Rectal smooth muscle tissue (tissue), 1 donor: ENCODE measurements around the gene KRTAP10-3.
"Not testable (repeated sequence)": the region's sequence is repeated elsewhere in the genome, so short reads cannot be mapped to it uniquely, and the experiment has no call there.

Experiments used
- H3K27ac ChIP-seq: one replicate; pipeline ENCODE4 v1.7.0; 2013; ENCODE audit warnings: low read depth, low read length, inconsistent platforms
- H3K27me3 ChIP-seq: one replicate; pipeline ENCODE4 v1.7.0; 2013; ENCODE audit warnings: low read length; ENCODE audit not compliant: control insufficient read depth, insufficient read depth
- H3K36me3 ChIP-seq: one replicate; pipeline ENCODE4 v1.7.0; 2013; ENCODE audit warnings: low read length; ENCODE audit not compliant: control insufficient read depth, insufficient read depth
- H3K4me1 ChIP-seq: one replicate; pipeline ENCODE4 v1.7.0; 2013; ENCODE audit warnings: low read length; ENCODE audit not compliant: control insufficient read depth, insufficient read depth
- H3K4me3 ChIP-seq: one replicate; pipeline ENCODE4 v1.7.0; 2013; ENCODE audit warnings: low read length
- H3K9ac ChIP-seq: one replicate; pipeline ENCODE4 v1.7.0; 2013; ENCODE audit warnings: low read length

KRTAP10-3 gene

DNA sequence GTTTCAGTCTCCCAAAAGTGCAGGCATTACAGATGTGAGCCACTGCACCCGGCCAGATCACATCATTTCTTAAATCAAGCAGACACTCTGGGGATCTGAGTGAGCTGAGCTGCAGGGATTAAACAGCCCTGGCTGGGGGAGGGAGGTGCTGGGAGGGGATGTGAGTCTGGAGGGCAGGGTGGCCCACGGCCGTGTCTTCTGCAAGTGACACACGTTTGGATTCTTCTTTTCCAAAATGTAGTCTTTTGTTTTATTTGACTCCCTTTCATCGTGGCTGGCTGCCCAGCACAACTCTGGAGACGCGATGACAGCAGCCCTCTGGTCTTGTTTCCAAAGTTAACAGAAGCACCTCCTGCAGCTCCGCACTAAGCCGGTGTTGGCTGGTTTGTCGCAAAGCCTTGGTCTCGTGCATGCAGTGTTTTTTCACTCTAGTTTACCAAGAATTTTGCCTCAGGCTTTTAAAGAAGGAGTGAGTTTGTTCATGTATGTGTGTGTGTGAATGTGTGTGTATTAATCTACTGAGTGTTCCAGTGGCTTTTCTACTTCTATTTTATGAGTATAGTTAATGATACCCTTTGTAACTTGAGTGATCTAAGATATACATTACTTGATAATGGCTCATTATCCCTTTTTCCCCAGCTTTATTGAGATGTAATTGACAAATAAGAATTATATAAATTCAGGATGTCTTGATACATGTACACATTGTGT lies 24.6 kb upstream of the KRTAP10-3 start:
- H3K9ac ChIP-seq, result no peak overlapping the region
- no peak overlapping the region for H3K4me3 ChIP-seq
- no peaks in the 10 kb centered on the region for H3K4me1 ChIP-seq
- H3K27me3 ChIP-seq, result no peaks in the 10 kb centered on the region
- H3K36me3 ChIP-seq, result no peaks in the 10 kb centered on the region
- H3K27ac ChIP-seq, result no peak overlapping the region

- Histone ChIP-seq H3K9ac (no peak overlapping the region), H3K27ac (no peak overlapping the region), H3K4me3 (no peak overlapping the region), H3K4me1 (no peaks in the 10 kb centered on the region), H3K36me3 (no peaks in the 10 kb centered on the region), H3K27me3 (no peaks in the 10 kb centered on the region)
These were observed 23.5 kb upstream of the KRTAP10-3 start for GRCh38 chr21:44582055-44582454.

- Histone ChIP-seq H3K4me1 (no peaks in the 10 kb centered on the region), H3K9ac (no peak overlapping the region), H3K36me3 (no peaks in the 10 kb centered on the region), H3K4me3 (no peak overlapping the region), H3K27ac (no peak overlapping the region), H3K27me3 (no peaks in the 10 kb centered on the region)
These were observed 22.6 kb upstream of the KRTAP10-3 start for GRCh38 chr21:44581158-44581557.

DNA sequence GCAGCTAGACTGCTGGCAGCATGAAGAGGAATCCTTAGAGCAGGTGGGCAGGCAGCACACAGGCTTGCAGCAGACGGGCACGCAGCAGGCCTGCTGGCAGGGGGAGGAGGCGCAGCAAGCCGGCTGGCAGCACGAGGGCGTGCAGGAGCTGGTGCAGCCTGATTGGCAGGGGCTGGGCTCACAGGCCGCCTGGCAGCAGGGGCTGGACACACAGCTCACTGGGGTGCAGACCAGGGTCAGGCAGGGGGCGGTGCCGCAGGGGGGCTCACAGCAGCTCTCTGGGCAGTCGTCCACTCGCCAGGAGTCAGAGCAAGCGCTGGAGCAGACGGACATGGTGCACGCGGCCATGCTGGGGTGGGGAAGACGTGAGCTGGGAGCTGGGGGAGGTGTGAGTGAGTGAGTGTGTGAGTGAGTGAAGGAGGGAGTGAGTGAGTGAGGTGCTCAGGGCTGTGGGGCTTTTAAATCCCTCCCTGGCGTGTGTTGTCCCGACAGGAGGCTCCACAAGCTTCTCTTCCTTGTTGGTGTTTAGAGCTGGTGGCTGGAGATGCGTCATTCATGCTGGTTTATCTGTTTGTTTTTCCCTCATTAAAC lies 21.7 kb upstream of the KRTAP10-3 start, which contains the start of gene KRTAP10-5:
Gene KRTAP10-5, minus strand, starts transcription at position 374 of the 591 bp plus-strand sequence. Its CDS starts 26 bp downstream, at position 348.
- H3K27me3 ChIP-seq, H3K27ac ChIP-seq, H3K4me3 ChIP-seq, H3K4me1 ChIP-seq, H3K36me3 ChIP-seq, H3K9ac ChIP-seq: not testable (repeated sequence)

GRCh38 chr21:44579833-44580144 lies 21.2 kb upstream of the KRTAP10-3 start:
- no peak overlapping the region for H3K9ac ChIP-seq
- no peaks in the 10 kb centered on the region for H3K36me3 ChIP-seq
- H3K27me3 ChIP-seq, result no peaks in the 10 kb centered on the region
- H3K27ac ChIP-seq, result no peak overlapping the region
- H3K4me3 ChIP-seq, result no peak overlapping the region
- no peaks in the 10 kb centered on the region for H3K4me1 ChIP-seq

DNA sequence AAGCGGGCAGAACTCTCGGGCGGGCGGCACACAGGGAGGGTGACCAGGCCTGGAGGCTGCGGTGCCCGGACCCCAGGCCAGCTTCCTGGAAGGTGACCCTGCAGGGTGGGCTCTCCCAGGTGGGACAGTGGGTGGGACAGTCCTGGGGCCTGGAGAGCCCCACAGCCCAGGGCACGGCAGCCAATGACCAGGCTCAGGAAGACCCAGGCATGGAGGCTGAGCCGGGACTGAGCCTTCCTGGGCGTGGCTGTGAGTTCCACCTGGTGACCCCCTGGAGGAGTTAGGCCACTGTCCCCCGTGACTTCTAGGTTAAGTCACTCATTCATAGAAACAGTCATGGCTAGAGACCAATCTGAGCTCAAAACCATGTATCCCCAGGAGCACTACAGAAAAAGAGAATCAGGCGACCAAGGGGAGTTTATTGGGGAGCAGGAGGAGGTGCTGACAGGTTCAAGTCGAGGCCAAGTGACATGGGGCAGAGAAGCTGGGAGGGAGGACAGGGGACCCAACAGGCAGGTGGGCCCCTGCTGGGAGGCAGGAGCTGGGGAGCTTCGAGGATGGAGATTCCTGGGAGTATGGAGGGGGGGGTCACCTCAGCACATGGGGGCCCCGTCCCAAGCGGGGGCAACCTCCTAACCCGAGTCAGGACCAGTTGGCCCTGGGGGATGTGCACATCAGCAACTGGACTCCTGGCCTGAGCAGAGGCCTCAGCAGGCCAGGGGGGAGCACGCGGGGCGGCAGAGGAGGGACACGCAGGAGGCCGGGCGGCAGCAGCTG lies 20.6 kb upstream of the KRTAP10-3 start:
- H3K9ac ChIP-seq, result no peak overlapping the region

DNA sequence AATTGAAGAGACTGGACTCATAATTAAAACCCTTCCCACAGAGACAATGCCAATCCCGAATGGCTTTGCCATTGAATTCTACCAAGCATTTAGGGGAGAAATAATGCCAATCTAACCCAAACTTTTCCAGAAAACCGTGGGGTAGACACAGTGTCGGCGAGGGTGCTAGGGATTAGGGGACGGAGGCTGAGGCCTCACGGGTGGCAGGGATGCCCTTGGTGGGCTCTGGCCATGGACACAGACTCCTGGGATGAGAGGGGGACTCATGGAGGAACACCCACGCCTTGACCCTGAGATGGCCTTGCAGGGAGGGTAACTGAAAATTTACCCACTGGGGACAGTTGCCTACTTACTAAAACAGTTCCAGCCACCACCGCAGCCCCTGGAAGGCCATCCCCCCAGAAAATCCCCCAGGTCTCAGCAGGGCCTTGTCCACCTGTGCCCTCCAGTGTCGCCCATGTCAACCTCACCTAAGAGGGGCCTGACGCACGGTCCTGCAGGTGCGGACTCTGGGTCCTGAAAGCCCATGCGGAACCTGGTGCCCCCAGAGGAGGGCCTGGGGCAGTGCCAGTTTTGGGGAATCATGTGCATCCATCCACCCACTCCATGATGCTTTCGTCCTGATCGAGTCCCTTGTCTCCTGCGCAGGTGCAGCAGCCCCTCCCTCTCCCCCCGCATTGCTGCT lies 19.9 kb upstream of the KRTAP10-3 start:
- H3K36me3 ChIP-seq, result no peaks in the 10 kb centered on the region
- no peak overlapping the region for H3K4me3 ChIP-seq
- H3K9ac ChIP-seq, result no peak overlapping the region
- H3K27ac ChIP-seq, result no peak overlapping the region
- H3K27me3 ChIP-seq, result no peaks in the 10 kb centered on the region
- H3K4me1 ChIP-seq, result no peaks in the 10 kb centered on the region

More for the DNA sequence above, 20.6 kb upstream of the KRTAP10-3 start:
- Histone ChIP-seq H3K27ac (no peak overlapping the region), H3K4me1 (no peaks in the 10 kb centered on the region), H3K4me3 (no peak overlapping the region), H3K36me3 (no peaks in the 10 kb centered on the region), H3K27me3 (no peaks in the 10 kb centered on the region)

DNA sequence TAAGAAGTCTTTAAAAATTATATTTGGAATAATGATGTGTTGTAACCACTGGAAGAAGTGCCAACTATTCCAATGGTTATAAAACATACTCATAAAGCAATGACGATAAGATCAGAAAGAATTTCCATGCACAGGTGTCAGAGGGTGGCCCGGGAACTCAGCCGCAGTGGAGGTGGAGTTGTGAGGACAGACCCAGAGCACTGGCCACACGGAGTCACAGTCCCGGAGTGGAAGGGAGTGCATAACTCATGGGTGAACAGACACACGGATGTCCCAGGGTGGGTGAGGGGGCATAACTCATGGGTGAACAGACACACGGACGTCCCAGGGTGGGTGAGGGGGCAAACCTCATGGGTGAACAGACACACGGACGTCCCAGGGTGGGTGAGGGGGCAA lies 17.4 kb upstream of the KRTAP10-3 start:
- Histone ChIP-seq H3K27me3 (no peaks in the 10 kb centered on the region), H3K4me1 (no peaks in the 10 kb centered on the region), H3K9ac (no peak overlapping the region), H3K36me3 (no peaks in the 10 kb centered on the region), H3K4me3 (no peak overlapping the region), H3K27ac (no peak overlapping the region)

DNA sequence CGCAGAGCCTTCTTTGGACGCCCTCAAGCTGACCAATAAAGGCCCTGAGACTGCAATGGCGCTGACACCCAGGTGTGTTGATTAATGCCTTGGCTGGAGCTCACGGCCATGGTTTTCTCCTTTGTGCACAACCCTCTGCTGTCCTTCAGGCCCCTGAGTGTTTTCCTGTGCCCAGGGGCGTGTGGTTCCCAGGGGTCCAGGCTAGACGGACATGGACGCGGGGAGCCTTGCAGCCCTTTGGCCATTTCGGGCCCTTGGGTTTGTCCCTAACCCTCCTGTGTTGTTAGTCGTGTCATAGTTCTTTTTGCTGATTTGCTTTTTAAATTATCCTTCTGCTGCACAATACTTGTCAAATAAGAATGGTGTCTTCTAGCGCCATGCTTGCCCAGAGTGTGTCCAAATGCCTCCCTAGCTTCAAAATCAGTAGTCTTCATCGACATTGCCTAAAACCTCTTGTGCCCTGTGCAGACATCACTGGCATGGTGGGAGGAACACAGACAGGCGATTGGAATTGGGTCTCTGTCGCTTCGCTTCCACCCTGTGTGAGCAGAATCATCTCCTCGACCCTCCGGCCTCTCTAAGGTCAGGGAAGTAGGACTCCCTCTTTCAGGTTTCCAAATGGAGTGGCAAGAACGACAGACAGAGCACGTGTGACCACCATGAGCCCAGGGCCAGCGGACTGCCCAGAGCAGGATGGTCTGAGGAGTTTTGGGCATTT lies 16.9 kb upstream of the KRTAP10-3 start:
- Histone ChIP-seq H3K4me3 (no peak overlapping the region), H3K27ac (no peak overlapping the region), H3K4me1 (no peaks in the 10 kb centered on the region), H3K27me3 (no peaks in the 10 kb centered on the region), H3K9ac (no peak overlapping the region), H3K36me3 (no peaks in the 10 kb centered on the region)

DNA sequence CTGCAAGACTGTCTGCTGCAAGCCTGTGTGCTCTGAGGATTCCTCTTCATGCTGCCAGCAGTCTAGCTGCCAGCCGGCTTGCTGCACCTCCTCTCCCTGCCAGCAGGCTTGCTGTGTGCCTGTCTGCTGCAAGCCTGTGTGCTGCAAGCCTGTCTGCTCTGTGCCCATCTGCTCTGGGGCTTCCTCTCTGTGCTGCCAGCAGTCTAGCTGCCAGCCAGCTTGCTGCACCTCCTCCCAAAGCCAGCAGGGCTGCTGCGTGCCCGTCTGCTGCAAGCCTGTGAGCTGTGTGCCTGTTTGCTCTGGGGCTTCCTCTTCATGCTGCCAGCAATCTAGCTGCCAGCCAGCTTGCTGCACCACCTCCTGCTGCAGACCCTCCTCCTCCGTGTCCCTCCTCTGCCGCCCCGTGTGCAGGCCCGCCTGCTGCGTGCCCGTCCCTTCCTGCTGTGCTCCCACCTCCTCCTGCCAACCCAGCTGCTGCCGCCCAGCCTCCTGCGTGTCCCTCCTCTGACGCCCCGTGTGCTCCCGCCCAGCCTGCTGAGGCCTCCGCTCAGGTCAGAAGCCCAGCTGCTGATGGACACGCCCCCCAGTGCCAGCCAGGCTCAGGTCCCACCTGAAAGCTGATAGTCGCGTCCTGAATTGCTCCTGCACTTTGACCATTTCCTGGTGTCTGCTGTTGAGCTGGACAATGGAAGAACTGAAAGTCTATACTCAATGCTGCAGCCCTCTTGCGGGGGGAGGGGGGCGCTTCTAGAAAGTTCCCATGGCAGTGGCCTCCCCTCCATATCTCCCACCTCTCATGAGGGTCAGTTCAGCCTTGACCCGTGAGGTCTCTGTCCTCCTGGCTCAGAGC lies 16.1 kb upstream of the KRTAP10-3 start:
- Histone ChIP-seq H3K27me3 (no peaks in the 10 kb centered on the region), H3K36me3 (no peaks in the 10 kb centered on the region)

DNA sequence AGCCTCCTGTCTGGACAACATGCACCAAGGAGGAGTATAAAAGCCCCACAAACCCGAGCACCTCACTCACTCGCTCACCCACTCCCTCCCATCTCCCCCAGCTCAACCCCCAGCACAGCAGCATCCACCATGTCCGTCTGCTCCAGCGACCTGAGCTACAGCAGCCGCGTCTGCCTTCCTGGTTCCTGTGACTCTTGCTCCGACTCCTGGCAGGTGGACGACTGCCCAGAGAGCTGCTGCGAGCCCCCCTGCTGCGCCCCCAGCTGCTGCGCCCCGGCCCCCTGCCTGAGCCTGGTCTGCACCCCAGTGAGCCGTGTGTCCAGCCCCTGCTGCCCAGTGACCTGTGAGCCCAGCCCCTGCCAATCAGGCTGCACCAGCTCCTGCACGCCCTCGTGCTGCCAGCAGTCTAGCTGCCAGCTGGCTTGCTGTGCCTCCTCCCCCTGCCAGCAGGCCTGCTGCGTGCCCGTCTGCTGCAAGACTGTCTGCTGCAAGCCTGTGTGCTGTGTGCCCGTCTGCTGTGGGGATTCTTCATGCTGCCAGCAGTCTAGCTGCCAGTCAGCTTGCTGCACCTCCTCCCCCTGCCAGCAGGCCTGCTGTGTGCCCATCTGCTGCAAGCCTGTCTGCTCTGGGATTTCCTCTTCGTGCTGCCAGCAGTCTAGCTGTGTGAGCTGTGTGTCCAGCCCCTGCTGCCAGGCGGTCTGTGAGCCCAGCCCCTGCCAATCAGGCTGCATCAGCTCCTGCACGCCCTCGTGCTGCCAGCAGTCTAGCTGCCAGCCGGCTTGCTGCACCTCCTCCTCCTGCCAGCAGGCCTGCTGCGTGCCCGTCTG lies 15.2 kb upstream of the KRTAP10-3 start, which contains the start of gene KRTAP10-4:
Gene KRTAP10-4, plus strand, starts transcription at position 100 of the 827 bp plus-strand sequence. Its CDS starts 30 bp downstream, at position 130.
- H3K9ac ChIP-seq, H3K4me1 ChIP-seq, H3K4me3 ChIP-seq, H3K36me3 ChIP-seq, H3K27me3 ChIP-seq, H3K27ac ChIP-seq: not testable (repeated sequence)

More for the DNA sequence above, 16.1 kb upstream of the KRTAP10-3 start:
- no peak overlapping the region for H3K9ac ChIP-seq
- no peak overlapping the region for H3K4me3 ChIP-seq
- no peaks in the 10 kb centered on the region for H3K4me1 ChIP-seq
- H3K27ac ChIP-seq, result no peak overlapping the region
